ENCODE results near the gene MEGF6.
"Not testable (repeated sequence)": the region's sequence is repeated elsewhere in the genome, so short reads cannot be mapped to it uniquely, and the experiment has no call there.

Gene MEGF6

GRCh38 chr1:3572638-3573037 is 38.7 kb downstream of the MEGF6 start:
- H3K36me3 ChIP-seq (ENCODE audit: control insufficient read depth, insufficient read depth, low read length); H3K4me3 ChIP-seq (ENCODE audit: insufficient read depth, low read depth, low read length); H3K27ac ChIP-seq (ENCODE audit: insufficient read depth, low read depth, low read length, poor library complexity, severe bottlenecking); H3K9me3 ChIP-seq (ENCODE audit: control insufficient read depth, low read length); H3K4me1 ChIP-seq (ENCODE audit: control insufficient read depth, insufficient read depth, low read length); H3K27me3 ChIP-seq (ENCODE audit: control insufficient read depth, insufficient read depth, low read length, poor library complexity, severe bottlenecking): not testable (repeated sequence)
- 90 to 96% methylated on average over 1 of the region's 1 CpG for WGBS, 2 experiments

DNA sequence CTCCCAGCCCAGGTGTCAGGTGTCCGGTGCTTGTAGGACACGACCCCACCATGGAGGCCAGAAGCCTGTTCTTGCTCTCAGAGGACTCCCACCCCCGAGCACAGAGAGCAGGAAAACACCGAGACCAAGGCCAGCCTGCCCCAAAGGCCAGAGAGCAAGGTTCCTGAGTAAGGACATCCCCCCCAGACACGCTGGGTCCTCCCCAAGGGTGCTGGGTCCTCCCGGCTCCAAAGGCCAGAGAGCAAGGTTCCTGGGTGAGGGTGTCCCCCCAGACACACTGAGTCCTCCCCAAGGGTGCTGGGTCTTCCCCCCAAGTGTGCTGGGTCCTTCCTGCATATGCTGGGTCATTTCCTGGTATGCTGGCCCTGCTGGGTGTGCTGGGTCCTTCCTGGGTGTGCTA is 40.0 kb downstream of the MEGF6 start:
- Histone ChIP-seq H3K4me1 (ENCODE audit: control insufficient read depth, insufficient read depth, low read length) (no peaks in the 10 kb centered on the region), H3K27me3 (ENCODE audit: control insufficient read depth, insufficient read depth, low read length, poor library complexity, severe bottlenecking) (no peaks in the 10 kb centered on the region), H3K27ac (ENCODE audit: insufficient read depth, low read depth, low read length, poor library complexity, severe bottlenecking) (no peak overlapping the region), H3K4me3 (ENCODE audit: insufficient read depth, low read depth, low read length) (no peak overlapping the region), H3K36me3 (ENCODE audit: control insufficient read depth, insufficient read depth, low read length) (no peaks in the 10 kb centered on the region), H3K9me3 (ENCODE audit: control insufficient read depth, low read length) (no peaks in the 10 kb centered on the region)
- WGBS, 2 experiments, result 92 to 93% methylated on average over 6 of the region's 6 CpGs

DNA sequence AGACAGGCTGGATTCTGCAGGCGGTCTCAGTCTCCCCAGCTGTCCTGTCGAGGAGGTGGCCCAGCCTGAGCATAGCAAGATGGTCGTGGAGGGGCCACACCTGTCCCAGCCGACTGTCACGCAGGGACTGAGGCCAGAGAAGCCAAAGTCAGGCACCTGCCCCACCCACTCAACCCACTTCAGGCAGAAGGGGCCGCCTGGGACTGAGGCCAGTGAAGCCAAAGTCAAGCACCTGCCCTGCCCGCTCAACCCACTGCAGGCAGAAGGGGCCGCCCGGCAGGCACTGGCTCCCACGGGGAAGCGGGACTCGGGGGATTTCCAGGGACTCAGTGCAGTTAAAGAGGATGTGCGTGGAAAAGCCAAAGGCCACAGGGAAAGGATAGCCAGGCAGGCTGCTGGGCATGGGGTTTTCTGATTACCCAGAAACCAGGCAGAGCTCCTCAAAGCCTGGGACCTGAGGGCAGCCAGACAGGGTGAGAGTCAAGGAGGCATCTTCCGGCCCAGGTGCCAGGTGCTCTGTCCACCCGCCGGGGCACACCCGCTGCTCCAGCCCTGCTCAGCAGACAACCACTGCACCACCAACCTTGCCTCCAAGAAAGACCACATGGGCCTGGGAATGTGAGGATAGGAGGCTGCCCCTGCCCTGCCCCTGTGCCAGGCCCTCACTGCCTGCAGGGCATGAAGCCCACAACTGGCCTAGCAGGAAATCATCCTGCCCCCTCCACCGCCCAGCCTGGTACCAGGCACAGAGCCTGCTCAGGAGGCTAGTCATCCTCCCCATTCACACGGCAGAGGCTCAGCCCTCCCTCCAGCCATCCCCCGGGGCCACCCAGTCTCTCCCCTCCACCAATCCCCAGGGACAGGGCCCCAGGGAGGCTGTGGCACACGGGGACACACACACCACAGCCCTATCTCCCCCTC is 41.0 kb downstream of the MEGF6 start:
- Histone ChIP-seq H3K9me3 (ENCODE audit: control insufficient read depth, low read length) (no peaks in the 10 kb centered on the region), H3K27ac (ENCODE audit: insufficient read depth, low read depth, low read length, poor library complexity, severe bottlenecking) (no peak overlapping the region), H3K4me3 (ENCODE audit: insufficient read depth, low read depth, low read length) (no peak overlapping the region), H3K4me1 (ENCODE audit: control insufficient read depth, insufficient read depth, low read length) (no peaks in the 10 kb centered on the region), H3K36me3 (ENCODE audit: control insufficient read depth, insufficient read depth, low read length) (no peaks in the 10 kb centered on the region), H3K27me3 (ENCODE audit: control insufficient read depth, insufficient read depth, low read length, poor library complexity, severe bottlenecking) (no peaks in the 10 kb centered on the region)
- WGBS, 2 experiments, result 87 to 91% methylated on average over 21 of the region's 21 CpGs

DNA sequence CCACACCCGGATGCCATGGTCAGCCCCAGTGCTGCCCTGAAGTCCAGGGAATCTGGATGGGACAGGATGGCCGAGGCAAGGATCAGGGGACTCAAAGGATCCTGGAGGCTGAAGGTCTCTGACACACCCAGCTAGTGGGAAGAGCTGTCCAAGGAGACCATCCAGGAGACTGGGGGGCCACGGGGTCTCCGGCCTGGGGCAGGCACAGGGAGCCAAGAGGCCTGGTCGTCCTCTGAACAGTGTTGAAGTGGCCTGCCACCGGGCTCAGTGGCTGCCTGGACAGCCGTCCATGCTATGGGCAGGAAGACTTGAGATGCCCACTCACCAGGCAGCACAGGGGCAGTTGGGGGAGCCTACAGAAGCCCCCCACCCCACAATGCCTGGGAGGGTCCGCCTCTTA is 41.9 kb downstream of the MEGF6 start:
- Histone ChIP-seq H3K27ac (ENCODE audit: insufficient read depth, low read depth, low read length, poor library complexity, severe bottlenecking) (no peak overlapping the region), H3K4me1 (ENCODE audit: control insufficient read depth, insufficient read depth, low read length) (no peaks in the 10 kb centered on the region), H3K36me3 (ENCODE audit: control insufficient read depth, insufficient read depth, low read length) (no peaks in the 10 kb centered on the region), H3K9me3 (ENCODE audit: control insufficient read depth, low read length) (no peaks in the 10 kb centered on the region), H3K27me3 (ENCODE audit: control insufficient read depth, insufficient read depth, low read length, poor library complexity, severe bottlenecking) (no peaks in the 10 kb centered on the region), H3K4me3 (ENCODE audit: insufficient read depth, low read depth, low read length) (no peak overlapping the region)
- WGBS, 2 experiments, result 93% methylated on average over 8 of the region's 8 CpGs

- Histone ChIP-seq H3K27ac (ENCODE audit: insufficient read depth, low read depth, low read length, poor library complexity, severe bottlenecking) (no peak overlapping the region), H3K27me3 (ENCODE audit: control insufficient read depth, insufficient read depth, low read length, poor library complexity, severe bottlenecking) (no peaks in the 10 kb centered on the region), H3K4me1 (ENCODE audit: control insufficient read depth, insufficient read depth, low read length) (no peaks in the 10 kb centered on the region), H3K9me3 (ENCODE audit: control insufficient read depth, low read length) (no peaks in the 10 kb centered on the region), H3K4me3 (ENCODE audit: insufficient read depth, low read depth, low read length) (no peak overlapping the region), H3K36me3 (ENCODE audit: control insufficient read depth, insufficient read depth, low read length) (no peaks in the 10 kb centered on the region)
- 94 to 97% methylated on average over 13 of the region's 13 CpGs for WGBS, 2 experiments
Measured at GRCh38 chr1:3568815-3569435, 42.4 kb downstream of the MEGF6 start.

DNA sequence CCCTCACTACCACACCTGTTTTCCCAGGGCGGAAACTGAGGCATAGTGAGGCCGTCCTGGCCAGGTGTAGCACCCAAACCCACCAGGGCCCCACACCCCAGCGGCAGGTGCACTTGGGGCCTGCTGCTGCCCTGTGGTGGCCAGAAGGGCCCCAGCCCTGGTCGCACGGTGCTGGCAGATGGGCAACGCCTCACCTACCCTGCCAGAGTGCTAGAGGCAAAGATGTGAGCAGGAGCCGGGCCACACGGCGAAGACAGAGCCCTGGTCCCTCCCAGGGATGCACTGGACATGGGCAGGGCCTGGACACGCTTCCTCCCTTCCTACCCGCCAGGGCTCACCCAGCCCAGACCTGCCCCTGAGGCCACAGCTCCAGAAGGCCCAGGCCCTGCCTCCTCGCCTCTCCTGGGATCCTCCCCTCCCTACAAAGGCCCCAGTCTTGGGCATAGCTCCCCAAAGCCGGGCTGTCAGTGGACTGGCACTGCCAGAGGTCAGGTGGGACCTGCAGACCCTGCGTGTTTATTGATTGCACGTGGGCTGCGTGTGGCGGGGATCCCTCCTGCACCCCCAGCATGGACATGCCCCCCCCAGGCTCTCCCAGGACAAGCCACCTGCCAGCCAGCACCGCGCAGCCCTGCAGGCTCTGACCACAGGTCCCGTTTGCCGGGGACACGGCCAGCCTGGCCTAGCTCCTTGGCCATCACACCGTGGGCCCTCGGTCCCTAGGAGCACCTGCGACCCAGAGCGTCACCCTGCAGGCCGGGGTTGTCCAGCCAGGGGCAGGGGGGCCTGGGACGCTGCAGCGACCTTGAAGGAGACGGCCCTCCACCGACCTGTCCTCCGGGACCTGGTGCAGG is 44.1 kb downstream of the MEGF6 start:
- WGBS, 2 experiments, result 93 to 95% methylated on average over 32 of the region's 32 CpGs
- no peak overlapping the region for H3K27ac ChIP-seq (ENCODE audit: insufficient read depth, low read depth, low read length, poor library complexity, severe bottlenecking)
- H3K36me3 ChIP-seq (ENCODE audit: control insufficient read depth, insufficient read depth, low read length), result no peaks in the 10 kb centered on the region
- no peaks in the 10 kb centered on the region for H3K27me3 ChIP-seq (ENCODE audit: control insufficient read depth, insufficient read depth, low read length, poor library complexity, severe bottlenecking)
- H3K9me3 ChIP-seq (ENCODE audit: control insufficient read depth, low read length), result no peaks in the 10 kb centered on the region
- no peaks in the 10 kb centered on the region for H3K4me1 ChIP-seq (ENCODE audit: control insufficient read depth, insufficient read depth, low read length)
- H3K4me3 ChIP-seq (ENCODE audit: insufficient read depth, low read depth, low read length), result no peak overlapping the region

GRCh38 chr1:3566003-3566885 is 45.1 kb downstream of the MEGF6 start:
- no peaks in the 10 kb centered on the region for H3K4me1 ChIP-seq (ENCODE audit: control insufficient read depth, insufficient read depth, low read length)
- no peaks in the 10 kb centered on the region for H3K27me3 ChIP-seq (ENCODE audit: control insufficient read depth, insufficient read depth, low read length, poor library complexity, severe bottlenecking)
- 94% methylated on average over 27 of the region's 27 CpGs for WGBS, 2 experiments
- H3K9me3 ChIP-seq (ENCODE audit: control insufficient read depth, low read length), result no peaks in the 10 kb centered on the region
- no peak overlapping the region for H3K4me3 ChIP-seq (ENCODE audit: insufficient read depth, low read depth, low read length)
- no peak overlapping the region for H3K27ac ChIP-seq (ENCODE audit: insufficient read depth, low read depth, low read length, poor library complexity, severe bottlenecking)
- no peaks in the 10 kb centered on the region for H3K36me3 ChIP-seq (ENCODE audit: control insufficient read depth, insufficient read depth, low read length)

GRCh38 chr1:3564921-3565831 is 46.1 kb downstream of the MEGF6 start:
- Histone ChIP-seq H3K27me3 (ENCODE audit: control insufficient read depth, insufficient read depth, low read length, poor library complexity, severe bottlenecking) (no peaks in the 10 kb centered on the region), H3K4me1 (ENCODE audit: control insufficient read depth, insufficient read depth, low read length) (peaks cover 3% of the 10 kb centered on the region), H3K36me3 (ENCODE audit: control insufficient read depth, insufficient read depth, low read length) (no peaks in the 10 kb centered on the region), H3K9me3 (ENCODE audit: control insufficient read depth, low read length) (no peaks in the 10 kb centered on the region), H3K27ac (ENCODE audit: insufficient read depth, low read depth, low read length, poor library complexity, severe bottlenecking) (no peak overlapping the region), H3K4me3 (ENCODE audit: insufficient read depth, low read depth, low read length) (no peak overlapping the region)
- WGBS, 2 experiments, result 78 to 80% methylated on average over 29 of the region's 29 CpGs

GRCh38 chr1:3563610-3564009 is 47.7 kb downstream of the MEGF6 start:
- Histone ChIP-seq H3K9me3 (ENCODE audit: control insufficient read depth, low read length) (no peaks in the 10 kb centered on the region), H3K27me3 (ENCODE audit: control insufficient read depth, insufficient read depth, low read length, poor library complexity, severe bottlenecking) (no peaks in the 10 kb centered on the region), H3K36me3 (ENCODE audit: control insufficient read depth, insufficient read depth, low read length) (no peaks in the 10 kb centered on the region), H3K4me3 (ENCODE audit: insufficient read depth, low read depth, low read length) (no peak overlapping the region), H3K4me1 (ENCODE audit: control insufficient read depth, insufficient read depth, low read length) (peaks cover 3% of the 10 kb centered on the region), H3K27ac (ENCODE audit: insufficient read depth, low read depth, low read length, poor library complexity, severe bottlenecking) (no peak overlapping the region)
- WGBS, 2 experiments, result 92 to 94% methylated on average over 10 of the region's 10 CpGs

All from ectodermal cell (in vitro differentiated cells).